Effector memory CD4-positive, alpha-beta T cell (primary cell): ENCODE data around the gene COL4A3.

ENCODE experiments used
- DNase-seq, 3 donors: peaks; one replicate each; pipeline ENCODE4 v3.0.0-alpha.2; 2020
- H3K27ac ChIP-seq: 2 replicates; pipeline ENCODE4 v1.7.0; 2013; ENCODE audit warnings: mild to moderate bottlenecking, low read length, moderate library complexity; ENCODE audit not compliant: insufficient read depth, poor library complexity, severe bottlenecking
- H3K27me3 ChIP-seq: replicated peaks from 2 replicates; pipeline ENCODE4 v1.7.0; 2013; ENCODE audit warnings: mild to moderate bottlenecking, low read length; ENCODE audit not compliant: insufficient read depth, control insufficient read depth, poor library complexity, severe bottlenecking
- H3K36me3 ChIP-seq: 2 replicates; pipeline ENCODE4 v1.7.0; 2013; ENCODE audit warnings: mild to moderate bottlenecking, low read length, moderate library complexity; ENCODE audit not compliant: control insufficient read depth, insufficient read depth
- H3K4me1 ChIP-seq: 2 replicates; pipeline ENCODE4 v1.7.0; 2013; ENCODE audit warnings: low read length, mild to moderate bottlenecking; ENCODE audit not compliant: control insufficient read depth, insufficient read depth, poor library complexity, severe bottlenecking
- H3K4me3 ChIP-seq: 2 replicates; pipeline ENCODE4 v1.7.0; 2013; ENCODE audit warnings: low read length, low read depth, mild to moderate bottlenecking; ENCODE audit not compliant: insufficient read depth, poor library complexity, severe bottlenecking
- H3K9me3 ChIP-seq: 2 replicates; pipeline ENCODE4 v1.7.0; 2013; ENCODE audit warnings: mild to moderate bottlenecking, low read length, moderate library complexity; ENCODE audit not compliant: control insufficient read depth

Gene COL4A3

DNA sequence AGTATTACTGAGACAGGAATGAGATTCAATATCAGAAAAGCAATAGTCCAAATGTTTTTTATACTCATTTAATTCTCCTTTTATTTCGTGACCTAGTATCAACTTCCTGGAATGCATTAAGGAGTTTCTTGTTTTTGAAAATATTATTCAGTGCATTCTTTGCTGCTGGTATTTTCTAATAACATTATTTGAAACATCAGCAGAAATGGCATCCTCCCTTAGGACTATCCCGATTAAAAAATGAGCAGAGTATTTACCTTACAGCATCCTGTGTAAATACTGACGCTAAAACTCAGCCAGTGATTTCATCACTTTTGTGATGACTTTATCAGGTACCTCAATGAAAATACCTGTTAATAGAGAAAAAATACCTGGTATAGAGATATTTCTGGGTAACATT lies 16.3 kb downstream of the COL4A3 start:
- Histone ChIP-seq H3K4me3 (no peak overlapping the region), H3K27ac (no peak overlapping the region), H3K36me3 (no peaks in the 10 kb centered on the region), H3K27me3 (no peaks in the 10 kb centered on the region), H3K9me3 (no peaks in the 10 kb centered on the region), H3K4me1 (no peaks in the 10 kb centered on the region)
- DNase-seq = no peak

DNA sequence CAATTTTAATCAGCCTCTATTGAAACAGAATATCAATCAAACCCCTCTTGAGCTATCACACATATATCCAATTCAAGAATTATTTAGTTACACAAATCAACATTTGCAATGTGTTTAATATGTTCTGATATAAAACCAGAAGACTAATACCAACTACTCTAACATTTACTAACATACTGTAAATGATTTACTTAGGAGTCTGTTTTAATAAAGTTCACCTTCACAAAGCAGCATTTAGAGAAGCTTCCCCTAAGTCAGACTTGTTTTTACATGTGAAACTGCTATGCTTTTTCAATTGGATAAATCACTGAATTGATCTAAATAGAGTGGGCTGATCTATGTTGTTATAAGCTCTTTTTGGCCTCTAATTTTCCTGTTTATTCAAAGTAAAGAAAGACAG lies 18.3 kb downstream of the COL4A3 start:
- no peak overlapping the region for H3K4me3 ChIP-seq
- H3K4me1 ChIP-seq = no peaks in the 10 kb centered on the region
- H3K9me3 ChIP-seq = no peaks in the 10 kb centered on the region
- H3K27me3 ChIP-seq = no peaks in the 10 kb centered on the region
- H3K36me3 ChIP-seq = no peaks in the 10 kb centered on the region
- no peak for DNase-seq
- H3K27ac ChIP-seq = no peak overlapping the region

- no peak overlapping the region for H3K27ac ChIP-seq
- H3K4me3 ChIP-seq = no peak overlapping the region
- H3K27me3 ChIP-seq = no peaks in the 10 kb centered on the region
- no peaks in the 10 kb centered on the region for H3K4me1 ChIP-seq
- H3K9me3 ChIP-seq = no peaks in the 10 kb centered on the region
- H3K36me3 ChIP-seq = no peaks in the 10 kb centered on the region
- DNase-seq = no peak
These were observed 19.4 kb downstream of the COL4A3 start for GRCh38 chr2:227183657-227184367.

GRCh38 chr2:227185615-227186232 lies 21.3 kb downstream of the COL4A3 start:
- no peaks in the 10 kb centered on the region for H3K36me3 ChIP-seq
- no peaks in the 10 kb centered on the region for H3K9me3 ChIP-seq
- H3K4me1 ChIP-seq = no peaks in the 10 kb centered on the region
- no peak overlapping the region for H3K4me3 ChIP-seq
- H3K27ac ChIP-seq = no peak overlapping the region
- H3K27me3 ChIP-seq = no peaks in the 10 kb centered on the region
- DNase-seq = no peak

DNA sequence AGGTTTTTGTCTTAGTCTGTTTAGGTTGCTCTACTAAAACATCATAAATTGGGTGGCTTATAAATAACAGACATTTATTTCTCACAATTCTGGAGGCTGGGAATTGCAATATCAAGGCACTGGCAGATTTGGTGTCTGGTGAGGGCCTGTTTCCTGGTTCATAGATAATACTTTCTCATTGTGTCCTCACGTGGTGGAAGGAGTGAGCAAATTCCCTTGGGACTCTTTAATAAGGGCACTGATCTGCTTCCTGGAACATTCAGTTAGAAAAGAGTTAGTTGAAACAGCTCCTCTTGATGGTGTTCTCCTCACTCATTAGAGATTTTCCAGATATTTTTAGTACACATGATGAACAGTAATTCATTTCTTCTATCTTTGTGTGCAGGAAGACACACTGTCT lies 22.3 kb downstream of the COL4A3 start:
- Histone ChIP-seq H3K4me1 (no peaks in the 10 kb centered on the region), H3K27me3 (no peaks in the 10 kb centered on the region), H3K27ac (no peak overlapping the region), H3K9me3 (no peaks in the 10 kb centered on the region), H3K4me3 (no peak overlapping the region), H3K36me3 (no peaks in the 10 kb centered on the region)
- DNase-seq = no peak

DNA sequence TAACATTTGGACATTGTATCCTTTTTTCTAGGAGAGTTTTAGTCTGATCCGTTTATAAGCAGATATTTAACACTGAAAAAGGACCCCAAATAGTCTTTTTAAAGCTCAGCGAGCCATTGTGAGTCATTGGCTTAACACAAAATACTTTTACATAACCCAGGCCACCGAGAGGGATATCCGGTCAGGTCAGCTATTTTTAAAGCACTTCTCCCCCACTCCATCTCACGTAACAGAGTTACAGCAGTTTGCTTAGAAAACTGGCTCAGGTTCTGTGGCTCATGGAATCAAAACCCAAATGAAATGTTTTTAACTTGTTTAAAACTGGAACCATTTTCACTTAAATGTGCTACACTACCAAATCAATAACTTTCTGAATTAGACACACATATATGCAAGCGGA lies 23.9 kb downstream of the COL4A3 start:
- Histone ChIP-seq H3K27ac (no peak overlapping the region), H3K4me3 (no peak overlapping the region)

DNA sequence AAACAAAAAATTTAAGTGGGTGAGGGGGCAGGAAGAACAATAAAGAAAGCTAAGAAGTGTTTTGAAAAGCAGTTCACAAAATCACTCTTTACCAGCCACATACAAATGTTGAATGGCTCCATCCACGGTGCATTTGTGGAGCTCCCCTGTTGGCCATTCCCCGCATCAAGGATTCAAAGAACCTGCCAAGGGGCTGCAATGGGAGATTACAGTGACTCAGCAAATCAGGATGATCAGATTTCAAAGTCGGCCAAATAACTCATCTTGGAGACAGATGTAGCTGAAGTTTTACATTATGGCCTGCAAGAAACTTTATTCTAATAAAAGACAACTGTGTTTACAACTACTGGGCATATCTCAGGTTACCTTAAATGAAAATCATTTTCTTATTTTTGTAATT lies 26.9 kb downstream of the COL4A3 start:
- no peaks in the 10 kb centered on the region for H3K36me3 ChIP-seq
- no peaks in the 10 kb centered on the region for H3K27me3 ChIP-seq
- no peak overlapping the region for H3K4me3 ChIP-seq
- H3K4me1 ChIP-seq = no peaks in the 10 kb centered on the region
- no peak overlapping the region for H3K27ac ChIP-seq
- no peak for DNase-seq
- no peaks in the 10 kb centered on the region for H3K9me3 ChIP-seq

More for the DNA sequence above, 23.9 kb downstream of the COL4A3 start:
- Histone ChIP-seq H3K27me3 (no peaks in the 10 kb centered on the region), H3K4me1 (no peaks in the 10 kb centered on the region), H3K36me3 (no peaks in the 10 kb centered on the region), H3K9me3 (no peaks in the 10 kb centered on the region)
- DNase-seq = no peak

DNA sequence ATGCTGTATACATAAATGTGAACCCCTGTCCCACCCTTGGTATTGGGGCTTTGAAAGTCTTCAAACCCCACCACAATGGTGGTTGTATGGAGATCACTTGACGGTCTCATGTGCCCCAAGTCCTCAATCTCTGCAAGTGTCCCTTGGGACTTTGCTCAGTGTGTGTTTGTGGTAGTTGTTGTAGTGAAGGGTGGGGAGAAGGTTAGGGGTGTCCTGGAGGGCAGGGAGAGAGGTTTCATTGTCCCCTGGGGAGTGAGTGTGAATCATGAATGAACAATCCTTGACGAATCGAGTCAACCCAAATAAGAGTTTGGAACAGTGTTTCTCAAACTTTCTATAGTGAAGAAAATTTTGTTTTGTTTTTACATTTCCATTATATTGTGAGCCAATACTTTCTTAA lies 28.1 kb downstream of the COL4A3 start:
- Histone ChIP-seq H3K27ac (no peak overlapping the region), H3K4me3 (no peak overlapping the region)
- no peak for DNase-seq

GRCh38 chr2:227194219-227194618 lies 29.8 kb downstream of the COL4A3 start:
- DNase-seq = no peak
- Histone ChIP-seq H3K4me1 (no peaks in the 10 kb centered on the region), H3K27ac (no peak overlapping the region)

More for the DNA sequence above, 28.1 kb downstream of the COL4A3 start:
- Histone ChIP-seq H3K27me3 (no peaks in the 10 kb centered on the region), H3K36me3 (no peaks in the 10 kb centered on the region), H3K4me1 (no peaks in the 10 kb centered on the region), H3K9me3 (no peaks in the 10 kb centered on the region)

GRCh38 chr2:227198866-227199265 lies 34.4 kb downstream of the COL4A3 start:
- Histone ChIP-seq H3K4me1 (no peaks in the 10 kb centered on the region), H3K4me3 (no peak overlapping the region), H3K27me3 (no peaks in the 10 kb centered on the region), H3K9me3 (no peaks in the 10 kb centered on the region), H3K36me3 (no peaks in the 10 kb centered on the region), H3K27ac (no peak overlapping the region)
- DNase-seq = no peak

More at GRCh38 chr2:227194219-227194618, 29.8 kb downstream of the COL4A3 start:
- Histone ChIP-seq H3K9me3 (no peaks in the 10 kb centered on the region), H3K27me3 (no peaks in the 10 kb centered on the region), H3K36me3 (no peaks in the 10 kb centered on the region), H3K4me3 (no peak overlapping the region)
